ENCODE measurements around the gene PLPP4. TPM values are rescaled to one million over a fixed set of nuclear protein-coding genes. Genes with fewer than 3 reads are reported as not detected.

Gene PLPP4
- polyA plus RNA-seq, 2 donors, result not detected

- WGBS, 2 donors, result 89 to 90% methylated on average over 8 of the region's 8 CpGs
- Histone ChIP-seq H3K27me3 (ENCODE audit: control insufficient read depth in 1 of 2, insufficient read depth in 2 of 2, low read length in 2 of 2) (peaks cover 3 to 5% of the 10 kb centered on the region in 2 donors), H3K4me1 (ENCODE audit: control insufficient read depth in 2 of 2, insufficient read depth in 2 of 2, low read length in 1 of 2) (peaks cover 4% of the 10 kb centered on the region in 2 donors)
Measured at GRCh38 chr10:120462018-120462682, 5.1 kb downstream of the PLPP4 start.

DNA sequence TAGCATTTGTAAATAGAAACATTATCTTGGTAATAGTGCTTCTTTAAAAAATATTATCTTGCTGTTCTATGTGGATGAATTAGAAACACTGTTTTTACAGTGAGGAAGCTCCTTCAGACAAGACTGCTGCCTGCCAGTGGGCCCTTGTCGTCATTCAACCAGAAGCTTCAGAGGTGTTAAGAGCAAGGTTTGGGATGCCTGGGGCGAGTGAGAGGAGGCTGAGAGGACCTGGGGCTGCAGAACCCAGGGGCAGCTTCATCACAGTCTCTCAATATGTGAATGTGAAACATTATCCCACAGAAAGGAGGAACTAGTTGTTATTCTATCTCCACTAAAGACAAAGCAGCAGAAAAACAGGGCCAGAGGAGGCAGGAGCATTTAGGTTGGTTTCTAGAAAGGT is 8.1 kb downstream of the PLPP4 start:
- 64 to 70% methylated on average over 2 of the region's 2 CpGs for WGBS, 2 donors
- Histone ChIP-seq H3K27me3 (ENCODE audit: control insufficient read depth in 1 of 2, insufficient read depth in 2 of 2, low read length in 2 of 2) (no peaks in the 10 kb centered on the region), H3K9me3 (ENCODE audit: control insufficient read depth in 2 of 2, insufficient read depth in 1 of 2, low read depth in 1 of 2, low read length in 1 of 2) (no peaks in the 10 kb centered on the region), H3K36me3 (ENCODE audit: control insufficient read depth in 2 of 2, insufficient read depth in 2 of 2, low read length in 1 of 2) (no peaks in the 10 kb centered on the region), H3K4me1 (ENCODE audit: control insufficient read depth in 2 of 2, insufficient read depth in 2 of 2, low read length in 1 of 2) (no peaks in the 10 kb centered on the region), H3K27ac (ENCODE audit: low read depth in 2 of 2, low read length in 1 of 2) (no peak overlapping the region), H3K4me3 (ENCODE audit: low read depth in 1 of 2, low read length in 2 of 2) (no peak overlapping the region)

More at GRCh38 chr10:120462018-120462682, 5.1 kb downstream of the PLPP4 start:
- no peak overlapping the region for H3K4me3 ChIP-seq (ENCODE audit: low read depth in 1 of 2, low read length in 2 of 2)
- no peak overlapping the region for H3K27ac ChIP-seq (ENCODE audit: low read depth in 2 of 2, low read length in 1 of 2)
- no peaks in the 10 kb centered on the region for H3K36me3 ChIP-seq (ENCODE audit: control insufficient read depth in 2 of 2, insufficient read depth in 2 of 2, low read length in 1 of 2)
- no peaks in the 10 kb centered on the region for H3K9me3 ChIP-seq (ENCODE audit: control insufficient read depth in 2 of 2, insufficient read depth in 1 of 2, low read depth in 1 of 2, low read length in 1 of 2)

DNA sequence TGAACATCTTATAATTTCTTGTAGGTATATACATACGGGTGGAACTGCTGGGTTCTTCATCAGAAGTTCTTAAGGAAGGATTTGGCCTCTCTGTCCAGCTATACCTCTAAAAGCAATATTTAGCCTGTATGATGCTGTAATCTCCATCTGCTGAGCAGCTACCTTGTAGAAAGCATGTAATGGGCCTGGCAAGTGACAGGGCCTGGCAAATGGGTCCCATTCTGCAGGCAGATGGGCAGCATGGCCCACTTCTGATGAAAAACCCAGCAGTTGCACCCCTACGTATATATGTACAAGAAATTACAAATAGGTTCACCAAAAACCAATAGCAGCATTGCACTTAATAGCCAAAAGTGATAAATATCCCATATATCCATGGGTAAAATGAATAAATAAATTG is 9.0 kb downstream of the PLPP4 start:
- Histone ChIP-seq H3K4me1 (ENCODE audit: control insufficient read depth in 2 of 2, insufficient read depth in 2 of 2, low read length in 1 of 2) (no peaks in the 10 kb centered on the region), H3K27me3 (ENCODE audit: control insufficient read depth in 1 of 2, insufficient read depth in 2 of 2, low read length in 2 of 2) (no peaks in the 10 kb centered on the region), H3K4me3 (ENCODE audit: low read depth in 1 of 2, low read length in 2 of 2) (no peak overlapping the region), H3K27ac (ENCODE audit: low read depth in 2 of 2, low read length in 1 of 2) (no peak overlapping the region), H3K36me3 (ENCODE audit: control insufficient read depth in 2 of 2, insufficient read depth in 2 of 2, low read length in 1 of 2) (no peaks in the 10 kb centered on the region), H3K9me3 (ENCODE audit: control insufficient read depth in 2 of 2, insufficient read depth in 1 of 2, low read depth in 1 of 2, low read length in 1 of 2) (no peaks in the 10 kb centered on the region)
- 80 to 81% methylated on average over 2 of the region's 2 CpGs for WGBS, 2 donors

DNA sequence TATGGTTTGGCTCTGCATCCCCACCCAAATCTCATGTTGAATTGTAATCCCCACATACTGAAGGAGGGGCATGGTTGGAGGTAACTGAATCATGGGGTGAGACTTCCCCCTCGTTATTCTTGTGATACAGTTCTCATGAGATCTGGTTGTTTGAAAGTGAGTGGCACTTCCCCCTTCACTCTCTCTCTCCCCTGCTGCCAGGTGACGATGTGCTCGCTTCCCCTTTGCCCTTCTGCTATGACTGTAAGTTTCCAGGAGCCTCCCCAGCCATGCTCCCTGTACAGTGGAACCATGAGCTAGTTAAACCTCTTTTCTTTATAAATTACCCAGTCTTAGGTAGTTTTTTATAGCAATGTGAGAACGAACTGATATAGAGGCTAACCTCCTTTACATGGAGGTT is 16.6 kb downstream of the PLPP4 start:
- no peak overlapping the region for H3K4me3 ChIP-seq (ENCODE audit: low read depth in 1 of 2, low read length in 2 of 2)
- WGBS, 2 donors, result 51 to 71% methylated on average over 4 of the region's 4 CpGs
- no peaks in the 10 kb centered on the region for H3K27me3 ChIP-seq (ENCODE audit: control insufficient read depth in 1 of 2, insufficient read depth in 2 of 2, low read length in 2 of 2)
- no peak overlapping the region for H3K27ac ChIP-seq (ENCODE audit: low read depth in 2 of 2, low read length in 1 of 2)
- H3K4me1 ChIP-seq (ENCODE audit: control insufficient read depth in 2 of 2, insufficient read depth in 2 of 2, low read length in 1 of 2), result no peaks in the 10 kb centered on the region
- H3K9me3 ChIP-seq (ENCODE audit: control insufficient read depth in 2 of 2, insufficient read depth in 1 of 2, low read depth in 1 of 2, low read length in 1 of 2), result no peaks in the 10 kb centered on the region
- no peaks in the 10 kb centered on the region for H3K36me3 ChIP-seq (ENCODE audit: control insufficient read depth in 2 of 2, insufficient read depth in 2 of 2, low read length in 1 of 2)

GRCh38 chr10:120474956-120475355 is 17.9 kb downstream of the PLPP4 start:
- Histone ChIP-seq H3K27ac (ENCODE audit: low read depth in 2 of 2, low read length in 1 of 2) (no peak overlapping the region), H3K27me3 (ENCODE audit: control insufficient read depth in 1 of 2, insufficient read depth in 2 of 2, low read length in 2 of 2) (no peaks in the 10 kb centered on the region), H3K4me3 (ENCODE audit: low read depth in 1 of 2, low read length in 2 of 2) (no peak overlapping the region), H3K4me1 (ENCODE audit: control insufficient read depth in 2 of 2, insufficient read depth in 2 of 2, low read length in 1 of 2) (no peaks in the 10 kb centered on the region), H3K36me3 (ENCODE audit: control insufficient read depth in 2 of 2, insufficient read depth in 2 of 2, low read length in 1 of 2) (no peaks in the 10 kb centered on the region), H3K9me3 (ENCODE audit: control insufficient read depth in 2 of 2, insufficient read depth in 1 of 2, low read depth in 1 of 2, low read length in 1 of 2) (no peaks in the 10 kb centered on the region)
- 61 to 63% methylated on average over 1 of the region's 1 CpG for WGBS, 2 donors

DNA sequence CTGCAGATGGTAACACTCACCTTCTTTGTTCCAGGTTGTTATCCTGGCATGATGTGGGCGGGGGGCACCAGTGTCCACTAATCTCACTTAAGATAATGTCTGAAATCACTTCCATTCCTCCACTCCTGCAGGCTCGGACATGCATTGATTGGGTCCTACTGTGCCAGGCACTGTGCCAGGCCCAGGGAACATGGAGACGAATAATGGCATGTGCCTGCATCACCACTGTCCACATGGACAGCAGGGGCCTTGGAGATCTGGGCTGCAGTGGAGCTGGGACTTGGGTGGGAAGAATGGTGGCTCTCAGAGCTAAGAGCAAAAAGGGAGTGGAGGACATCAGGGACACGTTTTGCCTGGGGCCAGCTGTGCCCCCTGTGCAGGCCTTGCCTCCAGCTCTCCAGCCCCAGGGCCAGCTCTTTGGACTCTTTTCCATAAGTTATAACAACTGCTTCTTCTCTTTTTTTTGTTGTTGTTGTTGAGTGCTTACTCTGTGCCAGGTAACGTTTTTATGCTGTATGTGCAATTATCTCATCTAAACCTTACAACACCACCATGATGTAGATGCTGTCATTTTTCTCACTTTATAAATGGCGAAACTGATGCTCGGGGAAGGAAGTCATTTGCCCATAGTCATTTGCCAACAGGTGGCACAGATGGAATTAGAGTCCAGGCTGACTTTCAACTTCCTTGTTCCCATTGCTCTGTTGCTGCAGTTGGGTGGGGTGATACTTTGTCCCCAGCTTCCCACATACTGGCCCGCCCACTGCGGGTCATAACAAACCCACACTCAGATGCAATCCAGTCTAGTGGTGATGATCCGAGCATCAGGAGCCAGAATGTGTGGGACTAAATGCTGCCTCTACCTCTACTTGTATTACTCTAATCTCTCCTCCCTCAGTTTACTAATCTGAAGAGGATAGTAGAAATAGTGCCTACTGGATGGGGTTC is 19.1 kb downstream of the PLPP4 start:
- Histone ChIP-seq H3K27ac (ENCODE audit: low read depth in 2 of 2, low read length in 1 of 2) (no peak overlapping the region), H3K27me3 (ENCODE audit: control insufficient read depth in 1 of 2, insufficient read depth in 2 of 2, low read length in 2 of 2) (no peaks in the 10 kb centered on the region), H3K9me3 (ENCODE audit: control insufficient read depth in 2 of 2, insufficient read depth in 1 of 2, low read depth in 1 of 2, low read length in 1 of 2) (no peaks in the 10 kb centered on the region), H3K4me1 (ENCODE audit: control insufficient read depth in 2 of 2, insufficient read depth in 2 of 2, low read length in 1 of 2) (no peaks in the 10 kb centered on the region), H3K4me3 (ENCODE audit: low read depth in 1 of 2, low read length in 2 of 2) (no peak overlapping the region), H3K36me3 (ENCODE audit: control insufficient read depth in 2 of 2, insufficient read depth in 2 of 2, low read length in 1 of 2) (no peaks in the 10 kb centered on the region)
- WGBS, 2 donors, result 82 to 84% methylated on average over 10 of the region's 10 CpGs

DNA sequence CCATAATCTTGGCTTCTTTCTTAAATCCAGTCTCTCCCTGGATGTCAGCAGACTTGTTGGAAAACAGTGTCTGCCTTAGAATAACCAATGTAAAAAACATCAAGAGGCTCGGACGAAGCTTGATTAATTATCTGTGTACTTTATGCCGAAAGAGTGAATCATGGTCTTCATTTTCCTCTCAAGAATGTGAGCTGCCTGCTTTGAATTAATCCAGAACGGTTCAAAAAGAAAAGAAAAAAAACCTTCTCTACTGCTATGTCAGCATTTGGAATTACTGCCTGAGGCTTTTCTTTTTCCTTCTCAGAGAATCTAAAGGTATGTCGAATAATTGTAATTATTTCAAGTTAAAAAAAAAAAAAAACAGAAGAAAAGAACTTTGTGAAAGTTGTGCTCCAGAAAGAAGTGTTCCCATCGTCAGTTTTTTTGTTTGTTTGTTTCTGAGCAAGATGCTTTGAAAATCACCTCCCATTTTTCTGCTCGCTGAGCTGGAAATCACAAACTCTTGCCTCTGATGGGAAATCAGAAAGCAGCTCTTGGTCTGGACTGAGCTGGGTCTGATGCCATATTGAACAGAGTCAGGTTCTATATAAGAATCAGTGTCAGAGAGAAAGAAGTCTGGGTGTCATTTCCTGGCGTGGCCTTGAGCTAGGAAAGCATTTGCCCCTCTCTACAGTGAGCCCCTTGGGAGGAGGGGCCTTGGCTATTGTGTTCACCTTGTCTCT is 20.2 kb downstream of the PLPP4 start:
- no peaks in the 10 kb centered on the region for H3K27me3 ChIP-seq (ENCODE audit: control insufficient read depth in 1 of 2, insufficient read depth in 2 of 2, low read length in 2 of 2)
- no peaks in the 10 kb centered on the region for H3K9me3 ChIP-seq (ENCODE audit: control insufficient read depth in 2 of 2, insufficient read depth in 1 of 2, low read depth in 1 of 2, low read length in 1 of 2)
- 27 to 30% methylated on average over 8 of the region's 8 CpGs for WGBS, 2 donors

DNA sequence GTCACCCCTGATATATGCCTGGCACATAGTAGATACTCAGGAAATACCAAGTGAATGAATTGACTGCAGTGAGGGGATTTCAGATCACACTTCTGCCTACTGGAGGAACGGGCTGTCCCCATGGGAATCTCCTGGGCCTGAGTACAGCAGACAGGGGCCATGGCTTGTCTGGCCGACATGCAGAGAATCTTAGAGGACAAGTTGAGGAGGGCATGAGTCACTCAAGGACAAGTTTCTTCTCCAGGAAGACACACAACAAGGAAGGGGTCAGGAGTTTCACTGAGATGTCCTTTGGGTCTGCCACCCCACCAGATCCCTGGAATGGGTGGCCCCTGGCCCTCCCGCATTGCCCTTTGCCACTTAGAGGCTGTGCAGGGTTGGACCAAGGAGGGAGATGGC is 20.7 kb downstream of the PLPP4 start:
- Histone ChIP-seq H3K4me3 (ENCODE audit: low read depth in 1 of 2, low read length in 2 of 2) (no peak overlapping the region), H3K36me3 (ENCODE audit: control insufficient read depth in 2 of 2, insufficient read depth in 2 of 2, low read length in 1 of 2) (no peaks in the 10 kb centered on the region), H3K27ac (ENCODE audit: low read depth in 2 of 2, low read length in 1 of 2) (no peak overlapping the region), H3K27me3 (ENCODE audit: control insufficient read depth in 1 of 2, insufficient read depth in 2 of 2, low read length in 2 of 2) (no peaks in the 10 kb centered on the region), H3K9me3 (ENCODE audit: control insufficient read depth in 2 of 2, insufficient read depth in 1 of 2, low read depth in 1 of 2, low read length in 1 of 2) (peaks cover 0 to under 1% of the 10 kb centered on the region in 2 donors), H3K4me1 (ENCODE audit: control insufficient read depth in 2 of 2, insufficient read depth in 2 of 2, low read length in 1 of 2) (no peaks in the 10 kb centered on the region)
- WGBS, 2 donors, result 77% methylated on average over 3 of the region's 3 CpGs

More for the DNA sequence above, 20.2 kb downstream of the PLPP4 start:
- Histone ChIP-seq H3K36me3 (ENCODE audit: control insufficient read depth in 2 of 2, insufficient read depth in 2 of 2, low read length in 1 of 2) (no peaks in the 10 kb centered on the region), H3K4me3 (ENCODE audit: low read depth in 1 of 2, low read length in 2 of 2) (no peak overlapping the region), H3K27ac (ENCODE audit: low read depth in 2 of 2, low read length in 1 of 2) (no peak overlapping the region), H3K4me1 (ENCODE audit: control insufficient read depth in 2 of 2, insufficient read depth in 2 of 2, low read length in 1 of 2) (no peaks in the 10 kb centered on the region)

DNA sequence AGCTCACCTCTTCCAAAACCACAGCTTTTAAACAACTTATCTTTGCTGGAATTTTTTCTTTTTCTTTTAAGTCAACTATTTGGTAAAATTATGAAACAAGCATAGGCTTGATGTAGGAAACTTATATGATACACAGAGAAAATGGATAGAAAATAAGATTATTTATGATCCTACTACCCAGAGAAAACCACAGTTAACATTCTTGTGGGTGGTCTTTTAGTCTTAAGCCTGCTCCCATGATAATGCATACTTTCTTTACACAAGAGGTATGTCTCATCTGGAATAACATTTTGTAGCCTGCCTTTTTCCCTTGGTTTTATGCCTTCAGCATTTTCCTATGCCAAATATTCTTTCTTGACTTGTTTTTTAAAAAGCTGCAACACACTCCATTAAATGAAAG is 21.4 kb downstream of the PLPP4 start:
- Histone ChIP-seq H3K4me1 (ENCODE audit: control insufficient read depth in 2 of 2, insufficient read depth in 2 of 2, low read length in 1 of 2) (no peaks in the 10 kb centered on the region), H3K4me3 (ENCODE audit: low read depth in 1 of 2, low read length in 2 of 2) (no peak overlapping the region), H3K36me3 (ENCODE audit: control insufficient read depth in 2 of 2, insufficient read depth in 2 of 2, low read length in 1 of 2) (no peaks in the 10 kb centered on the region), H3K9me3 (ENCODE audit: control insufficient read depth in 2 of 2, insufficient read depth in 1 of 2, low read depth in 1 of 2, low read length in 1 of 2) (peaks cover 0 to 2% of the 10 kb centered on the region in 2 donors), H3K27ac (ENCODE audit: low read depth in 2 of 2, low read length in 1 of 2) (no peak overlapping the region), H3K27me3 (ENCODE audit: control insufficient read depth in 1 of 2, insufficient read depth in 2 of 2, low read length in 2 of 2) (no peaks in the 10 kb centered on the region)

Measured in esophagus (tissue), 2 donors.